GM19240 (cell line): ENCODE measurements around the gene KCNC1.

Experiments
- DNase-seq: peaks from one replicate; pipeline ENCODE4 v3.0.0; 2011; ENCODE audit warnings: low spot score; ENCODE audit not compliant: insufficient read length

KCNC1 gene

GRCh38 chr11:17752144-17752543 lies 17.6 kb downstream of the KCNC1 start:
- DNase-seq, result no peak

- no peak for DNase-seq
These were observed 18.6 kb downstream of the KCNC1 start for GRCh38 chr11:17753153-17753552.

DNA sequence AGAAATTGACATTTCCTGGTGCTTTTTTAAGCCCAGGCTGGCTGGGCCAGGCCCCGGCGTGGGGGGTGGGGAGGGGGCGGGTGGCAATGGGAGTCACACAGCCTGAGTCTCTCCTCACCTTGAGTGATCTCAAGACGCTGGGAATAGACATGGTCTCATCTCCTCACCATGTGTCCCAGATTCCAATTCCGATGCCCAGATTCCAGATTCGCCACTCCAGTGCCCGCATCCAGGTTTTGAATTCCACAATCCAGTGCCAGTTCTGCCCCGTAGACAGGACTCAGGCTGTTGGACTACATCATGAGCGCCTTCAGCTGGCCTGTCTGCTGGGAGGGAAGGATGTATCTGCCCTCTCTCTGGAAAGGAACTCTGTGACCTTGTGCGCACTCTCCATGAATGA lies 19.1 kb downstream of the KCNC1 start:
- no peak for DNase-seq

GRCh38 chr11:17755891-17756290 lies 21.3 kb downstream of the KCNC1 start:
- no peak for DNase-seq

DNA sequence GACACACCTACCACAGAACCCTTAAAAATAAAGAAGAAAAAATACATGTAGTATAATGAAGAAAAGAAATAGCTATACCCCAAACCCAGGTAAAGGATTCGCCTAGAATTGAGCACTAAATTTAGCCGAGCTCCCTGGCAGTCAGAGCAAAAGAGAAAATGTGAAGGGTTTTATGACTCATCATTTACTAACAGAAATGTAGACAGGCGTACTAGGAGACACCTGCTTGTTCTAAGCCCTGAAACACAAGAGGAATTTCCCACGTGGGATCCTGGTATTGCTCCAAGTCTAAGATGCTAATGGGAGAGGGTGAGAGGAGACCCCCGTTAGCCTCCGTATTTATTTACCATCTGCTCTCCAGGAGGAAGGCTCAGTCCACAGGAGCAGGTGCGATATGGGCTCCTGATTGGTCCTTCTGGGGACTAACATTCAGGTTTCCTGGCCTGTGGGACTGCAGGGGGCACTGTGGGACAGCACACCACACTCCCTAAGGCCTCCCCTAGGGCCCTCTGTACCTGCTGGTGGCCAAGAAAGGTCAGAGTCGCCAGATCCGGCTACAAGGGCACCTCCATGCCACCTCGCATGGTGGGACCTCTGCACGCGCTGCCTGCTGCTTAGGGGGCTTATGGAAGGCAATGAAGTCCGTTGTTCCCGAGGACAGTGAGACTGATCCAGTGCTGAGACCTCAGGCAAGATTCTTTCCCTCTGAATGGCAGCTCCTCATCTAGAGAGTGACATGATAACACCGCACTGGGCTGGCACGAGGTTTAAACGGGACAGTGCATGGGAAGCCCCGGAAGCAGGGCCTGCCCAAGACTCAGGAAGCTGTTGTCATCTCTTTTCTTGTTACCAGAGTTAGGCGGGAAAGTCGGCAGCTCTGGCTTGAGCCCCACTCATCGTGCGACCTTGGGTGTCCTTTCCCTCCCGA lies 25.8 kb downstream of the KCNC1 start:
- peak; percentile 80 for DNase-seq

- peak; percentile 33 for DNase-seq
These were observed 27.9 kb downstream of the KCNC1 start for GRCh38 chr11:17762309-17762974.

- DNase-seq, result no peak
These were observed 28.7 kb downstream of the KCNC1 start for GRCh38 chr11:17763244-17763643.

GRCh38 chr11:17763703-17764102 lies 29.1 kb downstream of the KCNC1 start:
- DNase-seq, result no peak

DNA sequence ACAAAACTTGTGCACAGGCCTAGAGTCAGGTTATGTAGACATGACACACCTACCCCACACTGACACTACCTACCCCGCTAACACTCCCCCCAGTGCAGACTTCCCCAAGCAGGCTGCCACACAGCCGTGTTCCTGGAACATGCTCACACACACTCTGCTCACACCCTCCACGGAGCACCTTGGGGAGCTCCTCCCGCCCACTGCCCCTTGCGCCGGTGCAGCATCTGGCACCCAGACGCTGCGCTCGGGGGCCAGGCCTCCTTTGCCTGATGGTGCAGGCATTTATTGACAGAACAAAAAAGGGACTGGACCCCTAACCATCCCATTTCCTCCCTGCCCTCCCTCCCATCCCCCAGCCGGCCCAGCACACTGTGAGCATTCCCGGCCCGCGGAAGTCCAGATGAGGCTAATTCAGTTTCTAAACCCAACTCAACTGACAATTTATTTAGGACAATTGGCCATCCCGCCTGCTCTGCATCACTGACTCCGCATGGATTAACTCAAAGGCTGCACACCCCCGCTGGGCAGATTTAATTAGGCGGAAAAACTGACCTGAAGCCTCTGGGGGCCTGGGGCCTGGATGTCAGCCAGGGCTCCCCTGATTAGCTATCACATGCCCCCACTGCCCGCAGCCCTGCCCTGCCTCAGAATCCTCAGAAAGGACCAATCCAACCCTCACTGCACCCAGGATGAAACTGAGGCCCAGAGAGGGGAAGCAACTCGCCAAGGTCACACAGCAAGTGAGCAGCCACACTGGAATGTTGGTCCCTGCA lies 30.1 kb downstream of the KCNC1 start:
- DNase-seq, result no peak

- DNase-seq, result no peak
These were observed 30.9 kb downstream of the KCNC1 start for GRCh38 chr11:17765356-17766072.

DNA sequence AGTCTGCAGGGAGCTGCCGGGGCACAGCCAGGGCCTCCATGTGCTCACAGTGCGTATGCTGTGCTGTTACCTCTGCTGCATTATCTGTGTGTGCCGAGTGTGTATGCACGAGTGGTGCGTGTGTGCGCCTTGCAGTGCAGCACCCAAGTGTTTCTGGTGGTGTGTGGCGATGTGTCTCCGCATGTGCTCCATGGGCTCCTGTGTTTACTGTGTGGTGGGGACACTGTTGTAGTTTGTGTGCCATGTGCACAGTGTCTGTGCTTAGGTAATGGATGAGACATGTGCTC lies 31.4 kb downstream of the KCNC1 start:
- no peak for DNase-seq

DNA sequence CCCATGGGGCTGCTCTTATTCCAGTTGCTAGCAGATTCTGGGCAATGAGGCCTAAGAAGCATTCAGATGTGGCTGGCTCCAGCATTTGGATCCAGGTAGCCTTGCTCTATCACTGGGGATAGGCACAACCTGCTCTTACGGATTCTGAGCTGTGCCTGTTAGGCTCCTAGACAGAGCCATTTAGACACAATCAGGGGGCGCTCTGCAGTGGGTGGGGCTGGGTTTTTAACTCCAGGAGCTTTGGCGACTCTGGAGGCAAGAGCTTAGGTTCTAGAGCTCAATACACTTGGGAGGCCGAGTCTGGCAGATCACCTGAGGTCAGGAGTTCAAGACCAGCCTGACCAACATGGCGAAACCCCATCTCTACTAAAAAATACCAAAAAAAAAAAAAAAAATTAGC lies 32.0 kb downstream of the KCNC1 start:
- DNase-seq, result no peak

- no peak for DNase-seq
These were observed 32.8 kb downstream of the KCNC1 start for GRCh38 chr11:17767301-17767885.

- DNase-seq, result no peak
These were observed 33.3 kb downstream of the KCNC1 start for GRCh38 chr11:17767914-17768313.

DNA sequence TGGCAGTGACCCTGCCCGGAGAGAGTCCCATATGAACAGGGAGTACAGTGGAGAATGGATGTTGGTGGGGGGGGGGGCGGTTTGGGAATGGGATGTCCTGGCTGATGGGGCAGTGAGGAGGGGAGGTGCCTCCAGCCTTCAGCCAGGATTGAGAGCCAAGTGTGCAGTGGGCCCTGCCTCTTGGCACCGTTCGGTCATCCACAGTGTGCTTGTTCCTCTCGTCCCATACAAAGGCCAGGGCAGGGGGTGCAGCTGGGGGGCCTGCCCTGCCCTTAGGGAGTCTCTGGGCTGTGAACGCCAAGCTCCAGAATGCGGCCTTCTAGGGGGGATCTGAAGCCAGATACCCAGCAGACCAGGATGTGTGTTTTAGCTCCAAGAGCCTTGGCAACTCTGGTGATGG lies 34.0 kb downstream of the KCNC1 start:
- DNase-seq, result no peak

DNA sequence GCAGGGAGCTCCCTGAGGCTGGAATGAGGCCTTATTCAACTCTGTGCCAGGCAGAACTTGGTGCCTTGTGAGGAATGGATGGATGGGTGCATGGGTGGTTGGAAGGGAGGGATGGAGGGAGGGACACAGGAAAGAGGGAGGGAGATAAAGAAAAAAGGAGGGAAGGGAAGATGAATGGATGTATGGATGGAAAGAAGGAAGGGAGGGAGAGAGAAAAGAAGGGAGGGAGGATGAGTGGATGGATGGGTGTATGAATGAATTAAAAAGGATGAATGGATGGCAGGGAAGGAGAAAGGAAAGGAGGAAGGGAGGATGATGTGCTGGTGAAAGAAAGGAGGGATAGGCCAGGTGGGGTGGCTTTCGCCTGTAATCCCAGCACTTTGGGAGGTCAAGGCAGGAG lies 34.6 kb downstream of the KCNC1 start:
- DNase-seq, result no peak

GRCh38 chr11:17770048-17770652 lies 35.6 kb downstream of the KCNC1 start:
- no peak for DNase-seq

DNA sequence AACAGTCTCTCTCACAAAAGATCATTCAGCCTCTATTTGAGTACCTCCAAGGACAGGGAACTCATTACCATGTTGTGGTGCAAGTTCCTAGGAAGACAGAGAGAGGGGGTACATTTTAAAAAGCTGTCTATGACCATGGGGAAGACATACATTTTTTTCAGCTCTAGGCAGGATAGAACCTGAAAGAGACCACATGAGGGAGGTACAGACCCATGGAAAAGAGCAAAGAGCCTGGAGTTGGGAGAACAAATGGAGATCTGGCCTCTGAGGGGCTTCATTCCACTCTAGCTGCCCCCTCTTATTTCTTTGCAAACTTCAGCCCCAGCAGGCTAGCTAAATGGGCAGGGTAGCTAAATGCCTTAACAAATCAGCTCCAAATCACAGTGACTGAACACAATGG lies 36.3 kb downstream of the KCNC1 start:
- DNase-seq, result no peak

GRCh38 chr11:17771415-17771814 lies 36.8 kb downstream of the KCNC1 start:
- no peak for DNase-seq

GRCh38 chr11:17771841-17772401 lies 37.3 kb downstream of the KCNC1 start:
- no peak for DNase-seq
